Activated naive CD4-positive, alpha-beta T cell treated with Interleukin-2 at 50 U/mL for 16 hours (primary cell): ENCODE measurements around the gene NME7.
"Not testable (repeated sequence)": the region's sequence is repeated elsewhere in the genome, so short reads cannot be mapped to it uniquely, and the experiment has no call there.

Experiments used
- DNase-seq: peaks from one replicate; pipeline ENCODE4 v3.0.0-alpha.2; 2020

The NME7 gene

GRCh38 chr1:169367686-169368405, at the start of gene NME7, which contains the start of gene BLZF1:
TSS of gene NME7 (minus strand) at chr1:169367797. CDS start at chr1:169367710, 87 bp downstream.
TSS of gene BLZF1 (plus strand) at chr1:169368195. CDS start at chr1:169369523, 1,328 bp downstream.
- peak; percentile 99 for DNase-seq

DNA sequence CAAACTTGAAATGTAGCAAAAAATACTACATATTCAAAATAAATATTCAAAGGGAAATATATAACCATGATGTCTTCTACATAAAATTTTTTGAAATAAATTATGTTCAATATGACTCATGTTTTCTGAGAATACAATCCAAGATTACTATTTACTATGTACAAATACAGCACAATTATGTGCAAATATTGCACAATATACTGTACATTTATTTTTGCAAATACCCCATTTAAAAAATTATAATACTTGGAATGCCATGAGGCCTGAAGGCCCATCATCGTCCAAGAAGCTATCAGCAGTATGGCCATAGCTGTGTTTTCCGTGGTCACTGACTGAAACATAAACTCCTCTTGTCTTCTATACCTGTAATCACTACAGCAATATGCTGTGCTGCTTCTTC, 47.4 kb upstream of the NME7 start:
- DNase-seq, result no peak

DNA sequence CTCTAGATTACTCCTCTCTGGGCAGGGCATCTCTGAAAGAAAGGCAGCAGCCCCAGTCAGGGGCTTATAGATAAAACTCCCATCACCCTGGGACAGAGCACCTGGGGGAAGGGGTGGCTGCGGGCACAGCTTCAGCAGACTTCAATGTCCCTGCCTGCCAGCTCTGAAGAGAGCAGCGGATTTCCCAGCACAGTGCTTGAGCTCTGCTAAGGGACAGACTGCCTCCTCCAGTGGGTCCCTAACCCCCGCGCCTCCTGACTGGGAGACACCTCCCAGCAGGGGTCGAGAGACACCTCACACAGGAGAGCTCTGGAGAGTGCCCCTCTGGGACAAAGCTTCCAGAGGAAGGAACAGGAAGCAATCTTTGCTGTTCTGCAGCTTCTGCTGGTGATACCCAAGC, 40.7 kb upstream of the NME7 start:
- not testable (repeated sequence) for DNase-seq

- not testable (repeated sequence) for DNase-seq
Measured at GRCh38 chr1:169402578-169402977, 35.0 kb upstream of the NME7 start.

GRCh38 chr1:169395955-169396354, 28.4 kb upstream of the NME7 start:
- DNase-seq, result no peak

- no peak for DNase-seq
Measured at GRCh38 chr1:169392406-169392805, 24.8 kb upstream of the NME7 start.

DNA sequence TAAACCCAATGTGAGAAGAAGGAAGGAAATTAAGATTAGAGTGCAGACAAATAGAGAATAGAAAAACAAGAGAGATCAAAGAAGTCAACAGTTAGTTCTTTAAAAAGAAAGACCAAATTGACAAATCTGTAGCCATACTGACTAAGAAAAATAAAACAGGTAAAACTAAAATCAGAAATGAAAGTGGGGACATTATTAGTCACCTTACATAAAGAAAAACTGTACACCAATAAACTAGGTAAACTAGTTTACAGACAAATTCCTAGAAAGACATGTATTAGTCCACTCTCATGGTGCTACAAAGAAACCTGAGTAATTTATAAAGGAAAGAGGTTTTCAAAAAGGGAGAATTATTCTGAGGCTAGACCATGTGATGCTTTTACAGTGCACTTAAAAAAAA, 22.7 kb upstream of the NME7 start:
- DNase-seq, result no peak

DNA sequence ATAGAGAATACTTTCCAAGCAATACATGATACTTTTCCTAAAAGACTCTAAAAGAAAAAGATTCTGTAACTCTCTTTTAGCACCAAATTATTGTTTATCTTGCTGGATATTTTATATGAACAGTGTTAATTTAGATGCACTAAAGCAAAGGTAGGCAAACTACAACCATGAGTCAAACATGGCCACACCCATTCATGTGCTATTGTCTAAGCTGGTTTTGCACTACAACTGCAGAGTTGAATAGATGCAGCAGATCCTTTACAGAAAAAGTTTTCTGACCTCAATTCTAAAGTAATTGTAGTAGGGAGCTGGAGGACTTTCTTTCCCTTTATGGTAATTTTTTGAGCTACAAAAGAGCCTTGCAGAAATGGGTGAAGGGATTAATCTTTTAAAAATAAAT, 19.8 kb upstream of the NME7 start:
- DNase-seq, result no peak

DNA sequence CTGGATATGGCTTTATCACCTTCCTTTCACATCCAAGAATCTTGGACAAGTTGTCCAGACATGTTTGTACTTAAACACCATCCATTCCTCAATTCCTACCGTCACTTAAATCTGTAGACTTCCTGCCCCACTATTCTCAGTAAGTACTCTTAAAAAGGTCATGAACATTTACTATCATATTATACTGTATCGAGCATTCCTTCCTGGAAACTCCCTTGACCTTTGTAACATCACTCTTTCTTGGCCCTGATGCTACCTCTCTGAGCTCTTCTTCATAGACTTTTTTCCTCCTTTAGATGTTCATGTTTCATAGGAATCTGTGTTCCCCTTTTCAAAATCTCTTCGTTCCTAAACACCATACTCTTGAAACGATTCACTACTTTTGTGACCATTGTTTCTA, 15.9 kb upstream of the NME7 start:
- no peak for DNase-seq

- DNase-seq, result no peak
Measured at GRCh38 chr1:169381162-169381561, 13.6 kb upstream of the NME7 start.

GRCh38 chr1:169371404-169371803, 3.8 kb upstream of the NME7 start:
- DNase-seq, result no peak

- DNase-seq, result peak; percentile 30
Measured at GRCh38 chr1:169368406-169368769, 791 bp upstream of the NME7 start.

- no peak for DNase-seq
Measured at GRCh38 chr1:169367096-169367685, 406 bp downstream of the NME7 start.

GRCh38 chr1:169364948-169365347, 2.6 kb downstream of the NME7 start:
- no peak for DNase-seq

GRCh38 chr1:169363046-169363730, 4.4 kb downstream of the NME7 start:
- DNase-seq, result peak; percentile 47

GRCh38 chr1:169361281-169361680, 6.3 kb downstream of the NME7 start:
- no peak for DNase-seq

DNA sequence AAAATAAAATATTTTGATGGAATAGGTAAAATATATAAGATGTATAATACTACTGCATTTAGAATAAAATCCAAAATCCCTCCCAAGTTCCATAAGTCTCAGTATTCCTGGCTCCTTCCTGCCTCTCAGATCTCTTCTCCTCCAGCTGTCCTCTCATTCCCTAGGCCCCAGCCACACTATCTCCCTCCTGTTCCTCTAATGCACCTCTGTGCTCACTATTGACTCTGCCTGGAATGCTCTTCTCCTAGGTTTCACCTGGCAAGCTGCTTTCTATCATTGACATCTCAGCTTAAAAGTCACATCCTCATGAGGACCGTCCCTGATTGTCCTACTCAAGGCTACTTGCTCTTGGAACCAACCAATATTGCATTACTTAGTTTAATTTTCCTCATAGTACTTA, 7.2 kb downstream of the NME7 start:
- no peak for DNase-seq

GRCh38 chr1:169348383-169349036, 19.1 kb downstream of the NME7 start:
- no peak for DNase-seq

GRCh38 chr1:169347688-169348382, 19.8 kb downstream of the NME7 start:
- DNase-seq, result no peak

- DNase-seq, result no peak
Measured at GRCh38 chr1:169346036-169346589, 21.5 kb downstream of the NME7 start.

DNA sequence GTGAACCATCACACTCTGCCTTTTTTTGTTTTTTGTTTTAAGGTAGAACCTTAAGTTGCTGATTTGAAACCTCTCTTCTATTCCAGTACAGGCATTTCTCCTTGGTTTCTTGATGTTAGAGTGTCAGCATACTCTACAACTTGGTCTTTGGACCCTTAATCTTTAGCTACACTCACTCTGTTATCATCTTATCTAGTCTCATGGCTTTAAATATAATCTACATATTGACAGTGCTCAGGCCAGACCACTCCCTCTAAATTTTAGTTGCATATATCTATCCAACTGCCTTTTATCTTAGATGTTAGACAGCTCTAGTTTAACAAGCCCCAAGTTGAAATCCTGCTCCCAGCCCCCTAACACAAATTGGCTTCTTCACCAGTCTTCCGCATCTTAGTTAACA, 22.1 kb downstream of the NME7 start:
- no peak for DNase-seq

GRCh38 chr1:169342096-169342495, 25.5 kb downstream of the NME7 start:
- not testable (repeated sequence) for DNase-seq

DNA sequence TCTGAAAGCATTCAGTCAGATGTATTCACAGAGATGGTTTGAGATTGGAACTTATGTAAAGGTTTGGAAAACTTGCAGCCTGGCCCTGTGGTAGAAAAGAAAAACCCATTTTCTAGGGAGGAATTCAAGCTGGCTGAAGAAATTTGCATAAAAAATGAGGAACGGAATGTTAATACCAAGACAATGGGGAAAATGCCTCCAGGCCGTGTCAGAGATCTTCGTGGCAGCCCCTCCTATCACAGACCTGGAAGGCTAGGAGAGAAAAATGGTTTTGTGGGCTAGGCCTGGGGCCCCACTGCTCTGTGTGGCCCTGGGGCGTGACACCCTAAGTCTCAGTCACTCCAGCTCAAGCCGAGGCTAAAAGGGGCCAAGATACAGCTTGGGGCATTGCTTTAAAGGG, 26.7 kb downstream of the NME7 start:
- DNase-seq, result no peak
